ENCODE data around the gene NUDT8.
"Not testable (repeated sequence)": the region's sequence is repeated elsewhere in the genome, so short reads cannot be mapped to it uniquely, and the experiment has no call there.

The NUDT8 gene

GRCh38 chr11:67659651-67660165, 30.0 kb upstream of the NUDT8 start:
- not testable (repeated sequence) for DNase-seq

- no peak for DNase-seq
Observed at GRCh38 chr11:67657300-67657699, 27.6 kb upstream of the NUDT8 start.

GRCh38 chr11:67656278-67656922, 26.7 kb upstream of the NUDT8 start:
- DNase-seq: no peak

GRCh38 chr11:67654225-67654624, 24.5 kb upstream of the NUDT8 start:
- no peak for DNase-seq

- DNase-seq: no peak
Observed at GRCh38 chr11:67652965-67653845, 23.5 kb upstream of the NUDT8 start.

GRCh38 chr11:67651976-67652781, 22.4 kb upstream of the NUDT8 start:
- DNase-seq: no peak

- DNase-seq: no peak
Observed at GRCh38 chr11:67649634-67650510, 20.1 kb upstream of the NUDT8 start.

- DNase-seq: no peak
Observed at GRCh38 chr11:67648796-67649613, 19.3 kb upstream of the NUDT8 start.

GRCh38 chr11:67648140-67648795, 18.5 kb upstream of the NUDT8 start:
- no peak for DNase-seq

- no peak for DNase-seq
Observed at GRCh38 chr11:67647471-67647870, 17.7 kb upstream of the NUDT8 start.

GRCh38 chr11:67646535-67647336, 17.0 kb upstream of the NUDT8 start:
- no peak for DNase-seq

GRCh38 chr11:67645521-67646461, 16.1 kb upstream of the NUDT8 start:
- DNase-seq: no peak

- no peak for DNase-seq
Observed at GRCh38 chr11:67644472-67645418, 15.0 kb upstream of the NUDT8 start.

- DNase-seq: no peak
Observed at GRCh38 chr11:67644042-67644441, 14.3 kb upstream of the NUDT8 start.

- DNase-seq: no peak
Observed at GRCh38 chr11:67642173-67643120, 12.7 kb upstream of the NUDT8 start.
